Activated CD8-positive, alpha-beta memory T cell treated with anti-CD3 and anti-CD28 coated beads, Interleukin-2, amount 50 U/mL, for 4 hours (primary cell): ENCODE data around the gene CHST4.
"Not testable (repeated sequence)": the region's sequence is repeated elsewhere in the genome, so short reads cannot be mapped to it uniquely, and the experiment has no call there.

Experiments used
- DNase-seq: peaks from one replicate; pipeline ENCODE4 v3.0.0-alpha.2; 2020

CHST4 gene

GRCh38 chr16:71526111-71526631 lies at the start of gene CHST4:
Gene CHST4, plus strand, starts transcription at chr16:71526426. Its CDS starts 10,252 bp downstream, at chr16:71536678.
- no peak for DNase-seq

- no peak for DNase-seq
Observed at GRCh38 chr16:71476457-71477124, 49.6 kb upstream of the CHST4 start.

GRCh38 chr16:71479420-71479819 lies 46.8 kb upstream of the CHST4 start:
- DNase-seq, result no peak

GRCh38 chr16:71480956-71481355 lies 45.3 kb upstream of the CHST4 start:
- DNase-seq, result no peak

- no peak for DNase-seq
Observed at GRCh38 chr16:71482569-71482968, 43.7 kb upstream of the CHST4 start.

GRCh38 chr16:71484006-71484893 lies 42.0 kb upstream of the CHST4 start:
- DNase-seq, result peak; percentile 74

GRCh38 chr16:71489122-71489521 lies 37.1 kb upstream of the CHST4 start, which contains the start of gene ZNF19:
Gene ZNF19, minus strand, starts transcription at chr16:71489324. Its CDS starts 7,210 bp downstream, at chr16:71482114.
- no peak for DNase-seq

- no peak for DNase-seq
Observed at GRCh38 chr16:71490361-71490760, 35.9 kb upstream of the CHST4 start.

- DNase-seq, result no peak
Observed at GRCh38 chr16:71491054-71491453, 35.2 kb upstream of the CHST4 start.

GRCh38 chr16:71492786-71493185 lies 33.4 kb upstream of the CHST4 start:
- DNase-seq, result no peak

- DNase-seq, result no peak
Observed at GRCh38 chr16:71493213-71493612, 33.0 kb upstream of the CHST4 start.

- no peak for DNase-seq
Observed at GRCh38 chr16:71498031-71498430, 28.2 kb upstream of the CHST4 start.

GRCh38 chr16:71499775-71500364 lies 26.4 kb upstream of the CHST4 start:
- DNase-seq, result peak; percentile 47

- no peak for DNase-seq
Observed at GRCh38 chr16:71500964-71501363, 25.3 kb upstream of the CHST4 start.

GRCh38 chr16:71501547-71501946 lies 24.7 kb upstream of the CHST4 start:
- no peak for DNase-seq

GRCh38 chr16:71504051-71504450 lies 22.2 kb upstream of the CHST4 start:
- not testable (repeated sequence) for DNase-seq

- DNase-seq, result no peak
Observed at GRCh38 chr16:71504901-71505300, 21.3 kb upstream of the CHST4 start.

GRCh38 chr16:71507061-71507460 lies 19.2 kb upstream of the CHST4 start:
- no peak for DNase-seq

- DNase-seq, result no peak
Observed at GRCh38 chr16:71513302-71513701, 12.9 kb upstream of the CHST4 start.

- DNase-seq, result no peak
Observed at GRCh38 chr16:71514476-71514875, 11.8 kb upstream of the CHST4 start.

GRCh38 chr16:71515026-71515425 lies 11.2 kb upstream of the CHST4 start:
- no peak for DNase-seq

GRCh38 chr16:71520550-71520949 lies 5.7 kb upstream of the CHST4 start:
- DNase-seq, result no peak
